DMS114 treated with DMSO at 0.1 percent for 48 hours (cell line): ENCODE measurements around the gene KIRREL1.
A peak's percentile ranks its signal among the peaks of the same experiment; 100 is the strongest.

ENCODE experiments used
- DNase-seq: peaks from one replicate; lab custom pipeline; 2025; ENCODE audit not compliant: unreplicated experiment; lab: John Stamatoyannopoulos, UW

Gene KIRREL1

GRCh38 chr1:158062174-158062573, 68.7 kb downstream of the KIRREL1 start:
- DNase-seq: no peak

GRCh38 chr1:158067662-158068061, 74.2 kb downstream of the KIRREL1 start:
- no peak for DNase-seq

GRCh38 chr1:158068918-158069317, 75.5 kb downstream of the KIRREL1 start:
- no peak for DNase-seq

GRCh38 chr1:158071138-158071537, 77.7 kb downstream of the KIRREL1 start:
- no peak for DNase-seq

- DNase-seq: no peak
These were observed 81.6 kb downstream of the KIRREL1 start for GRCh38 chr1:158075078-158075477.

GRCh38 chr1:158076441-158076840, 83.0 kb downstream of the KIRREL1 start:
- DNase-seq: no peak

- no peak for DNase-seq
These were observed 84.2 kb downstream of the KIRREL1 start for GRCh38 chr1:158077411-158078256.

GRCh38 chr1:158078569-158079080, 85.2 kb downstream of the KIRREL1 start:
- no peak for DNase-seq

- DNase-seq: no peak
These were observed 86.6 kb downstream of the KIRREL1 start for GRCh38 chr1:158080066-158080465.

GRCh38 chr1:158084336-158084735, 90.9 kb downstream of the KIRREL1 start:
- no peak for DNase-seq

GRCh38 chr1:158084747-158085146, 91.3 kb downstream of the KIRREL1 start:
- no peak for DNase-seq

GRCh38 chr1:158087320-158087927, 94.0 kb downstream of the KIRREL1 start:
- peak; percentile 75 for DNase-seq

GRCh38 chr1:158089476-158089875, 96.0 kb downstream of the KIRREL1 start:
- no peak for DNase-seq

- no peak for DNase-seq
These were observed 96.6 kb downstream of the KIRREL1 start for GRCh38 chr1:158089925-158090637.

- DNase-seq: no peak
These were observed 99.9 kb downstream of the KIRREL1 start for GRCh38 chr1:158093376-158093775.

GRCh38 chr1:158094571-158094970, 101.1 kb downstream of the KIRREL1 start:
- DNase-seq: no peak

- no peak for DNase-seq
These were observed 102.4 kb downstream of the KIRREL1 start for GRCh38 chr1:158095737-158096335.

- no peak for DNase-seq
These were observed 104.8 kb downstream of the KIRREL1 start for GRCh38 chr1:158098256-158098655.

GRCh38 chr1:158099185-158099584, 105.7 kb downstream of the KIRREL1 start:
- no peak for DNase-seq

GRCh38 chr1:158100498-158100897, 107.1 kb downstream of the KIRREL1 start:
- DNase-seq: no peak

GRCh38 chr1:158101455-158101854, 108.0 kb downstream of the KIRREL1 start:
- no peak for DNase-seq
